Uterus (tissue), 2 donors: ENCODE measurements around the gene HACE1.

ENCODE experiments used
- CTCF ChIP-seq, 4 experiments: fragments of 200-600 bp in 2 of 4; fragments of 450-650 bp in 2 of 4; sonication (generic) in 2 of 4; IDR thresholded peaks; one replicate each; pipeline ENCODE4 v1.5.1; 2016 to 2019; ENCODE audit warnings: antibody characterized with exemption in 4 of 4, mild to moderate bottlenecking in 2 of 4, moderate library complexity in 1 of 4
- POLR2A ChIP-seq, 2 donors: fragments of 450-650 bp; IDR thresholded peaks; one replicate each; pipeline ENCODE4 v1.6.1; 2016; ENCODE audit warnings: antibody characterized with exemption in 2 of 2, mild to moderate bottlenecking in 1 of 2, moderate library complexity in 1 of 2

- TF ChIP-seq CTCF (IDR thresholded peaks at IDR 0.05) (no peak), POLR2A (IDR thresholded peaks at IDR 0.05) (no peak)
Observed at GRCh38 chr6:104908031-104908887, 48.5 kb upstream of the HACE1 start.
